HepG2 (cell line): ENCODE data around the gene PROX1. TPM values are rescaled to one million over a fixed set of nuclear protein-coding genes. Genes with fewer than 3 reads are reported as not detected.

ENCODE experiments used
- ARHGAP35 ChIP-seq: sonication (generic); formaldehyde crosslinking; IDR thresholded peaks from 2 replicates; pipeline ENCODE4 v1.9.0; 2022; ENCODE audit warnings: mild to moderate bottlenecking, inconsistent platforms, moderate library complexity, missing genetic modification reagents, borderline replicate concordance
- ARID2 ChIP-seq: sonication (generic); formaldehyde crosslinking; IDR thresholded peaks from 2 replicates; pipeline ENCODE4 v1.8.1; 2022; ENCODE audit warnings: mild to moderate bottlenecking, missing genetic modification reagents, borderline replicate concordance
- CCAR2 ChIP-seq: fragments of 200-400 bp; formaldehyde crosslinking; optimal IDR thresholded peaks from 2 replicates; pipeline ENCODE3; 2018; ENCODE audit warnings: low read depth, mild to moderate bottlenecking, low read length, moderate library complexity
- CHCHD3 ChIP-seq: sonication (generic); formaldehyde crosslinking; IDR thresholded peaks from 2 replicates; pipeline ENCODE4 v1.8.0; 2022; ENCODE audit warnings: mild to moderate bottlenecking, missing genetic modification reagents, moderate library complexity
- FOXJ3 ChIP-seq: sonication (generic); formaldehyde crosslinking; IDR thresholded peaks from 2 replicates; pipeline ENCODE4 v1.4.0; 2020; ENCODE audit warnings: missing genetic modification reagents, mild to moderate bottlenecking, borderline replicate concordance
- GPBP1L1 ChIP-seq: sonication (generic); formaldehyde crosslinking; IDR thresholded peaks from 2 replicates; pipeline ENCODE4 v1.5.0; 2020; ENCODE audit warnings: mild to moderate bottlenecking, missing genetic modification reagents
- JUNB ChIP-seq: sonication (generic); formaldehyde crosslinking; IDR thresholded peaks from 2 replicates; pipeline ENCODE4 v1.8.0; 2022; ENCODE audit warnings: missing genetic modification reagents, mild to moderate bottlenecking, borderline replicate concordance
- KDM6A ChIP-seq: IDR thresholded peaks from 2 replicates; pipeline ENCODE4 v1.6.1; 2016; ENCODE audit warnings: low read depth
- MAFG ChIP-seq: sonication (generic); formaldehyde crosslinking; IDR thresholded peaks from 2 replicates; pipeline ENCODE4 v1.5.1; 2020; ENCODE audit warnings: mild to moderate bottlenecking, missing genetic modification reagents
- MAZ ChIP-seq, 2 experiments: sonication (generic) in 1 of 2; formaldehyde crosslinking in 1 of 2; IDR thresholded peaks; 2 replicates each; pipeline versions ENCODE4 v1.5.0 to v1.6.1; 2012 to 2020; ENCODE audit warnings: low read depth in 2 of 2, mild to moderate bottlenecking in 2 of 2, borderline replicate concordance in 1 of 2, improper control_type of control experiment in 1 of 2, low read length in 1 of 2, missing genetic modification reagents in 1 of 2, moderate library complexity in 1 of 2
- MED13 ChIP-seq: sonication (generic); formaldehyde crosslinking; IDR thresholded peaks from 2 replicates; pipeline ENCODE4 v1.5.0; 2020; ENCODE audit warnings: missing genetic modification reagents
- MEIS1 ChIP-seq: sonication (generic); formaldehyde crosslinking; IDR thresholded peaks from 2 replicates; pipeline ENCODE4 v1.9.0; 2021; ENCODE audit warnings: mild to moderate bottlenecking, missing genetic modification reagents, moderate library complexity, borderline replicate concordance
- NFRKB ChIP-seq: fragments of 450-650 bp; IDR thresholded peaks from 2 replicates; pipeline ENCODE4 v1.6.1; 2017
- NONO ChIP-seq, 2 experiments: fragments of 450-650 bp in 1 of 2; sonication (generic) in 1 of 2; formaldehyde crosslinking in 1 of 2; IDR thresholded peaks in 1 of 2; conservative IDR thresholded peaks in 1 of 2; 2 replicates each; pipeline versions ENCODE4 v1.6.1 to v1.8.0; 2017 to 2022; ENCODE audit warnings: mild to moderate bottlenecking in 1 of 2, missing genetic modification reagents in 1 of 2, moderate library complexity in 1 of 2
- NR2F1 ChIP-seq, 2 experiments: fragments of 450-650 bp in 1 of 2; formaldehyde crosslinking in 1 of 2; IDR thresholded peaks; 2 replicates each; pipeline versions ENCODE4 v1.5.0 to v1.6.1; 2016 to 2020; ENCODE audit warnings: mild to moderate bottlenecking in 1 of 2, missing compliant biosample characterization in 1 of 2, missing genetic modification reagents in 1 of 2, moderate library complexity in 1 of 2
- POLR2G ChIP-seq: fragments of 200-400 bp; formaldehyde crosslinking; IDR thresholded peaks from 2 replicates; pipeline ENCODE4 v1.6.1; 2018; ENCODE audit warnings: mild to moderate bottlenecking, low read depth, low read length, moderate library complexity
- TFAP4 ChIP-seq: sonication (generic); IDR thresholded peaks from 2 replicates; pipeline ENCODE4 v1.6.1; 2016; ENCODE audit warnings: low read depth, borderline replicate concordance
- THAP11 ChIP-seq: IDR thresholded peaks from 2 replicates; pipeline ENCODE4 v1.6.1; 2016; ENCODE audit warnings: missing biosample characterization, missing genetic modification reagents
- ZBTB26 ChIP-seq: IDR thresholded peaks from 2 replicates; pipeline ENCODE4 v1.6.1; 2016; ENCODE audit warnings: missing compliant biosample characterization, missing genetic modification reagents, borderline replicate concordance
- ZBTB3 ChIP-seq: sonication (generic); formaldehyde crosslinking; IDR thresholded peaks from 2 replicates; pipeline ENCODE4 v1.4.0; 2020; ENCODE audit warnings: low read depth, mild to moderate bottlenecking, moderate library complexity, missing genetic modification reagents, borderline replicate concordance
- ZFY ChIP-seq: sonication (generic); formaldehyde crosslinking; IDR thresholded peaks from 2 replicates; pipeline ENCODE4 v1.4.0; 2020; ENCODE audit warnings: missing genetic modification reagents
- ZNF12 ChIP-seq: sonication (generic); formaldehyde crosslinking; IDR thresholded peaks from 2 replicates; pipeline ENCODE4 v1.5.0; 2020; ENCODE audit warnings: missing genetic modification reagents
- ZNF160 ChIP-seq: sonication (generic); formaldehyde crosslinking; IDR thresholded peaks from 2 replicates; pipeline ENCODE4 v1.8.0; 2022; ENCODE audit warnings: mild to moderate bottlenecking, inconsistent platforms, missing genetic modification reagents
- ZNF205 ChIP-seq: IDR thresholded peaks from 2 replicates; pipeline ENCODE4 v1.6.1; 2018; ENCODE audit warnings: missing biosample characterization, missing genetic modification reagents
- ZNF256 ChIP-seq: sonication (generic); formaldehyde crosslinking; conservative IDR thresholded peaks from 2 replicates; pipeline ENCODE4 v1.4.0; 2020; ENCODE audit warnings: missing genetic modification reagents
- ZNF816 ChIP-seq: sonication (generic); formaldehyde crosslinking; IDR thresholded peaks from 2 replicates; pipeline ENCODE4 v1.8.0; 2022; ENCODE audit warnings: missing genetic modification reagents, mild to moderate bottlenecking, borderline replicate concordance
- polyA plus RNA-seq, 8 experiments: library from polyadenylated mRNA; depleted of rRNA in 3 of 8; stranded (reverse) in 7 of 8; unstranded in 1 of 8; fragments of >200 nt; fragmentation: Illumina TruSeq in 4 of 8; extraction: Trizol in 4 of 8; gene quantifications; 2 replicates each; pipeline versions ENCODE4 v1.2.1 to v1.2.3, GENCODE V29; 2011 to 2016; ENCODE audit warnings: low read depth in 4 of 8, missing spikeins in 1 of 8, mixed read lengths in 1 of 8; ENCODE audit not compliant: insufficient read depth in 1 of 8
- total RNA-seq, 5 experiments: library from RNA; depleted of rRNA; stranded (reverse); fragments of >200 nt; fragmentation: Illumina TruSeq; extraction: Trizol; gene quantifications; 2 replicates each; pipeline ENCODE4 v1.2.3, GENCODE V29; 2016; ENCODE audit warnings: low read depth in 1 of 5

Gene PROX1
- total and polyA plus RNA-seq, 2 of the 13 experiments (the other 11 are each of a cell fraction or from before 2014, with no cell fraction given): 12.3 to 30.2 TPM

- TF ChIP-seq TFAP4 (0 out of 2 replicates have a peak, but pooled peaks have one; percentile 37), ZBTB3 (CRISPR knock-in tag) (no peak), CHCHD3 (CRISPR knock-in tag) (no peak), ZNF205 (CRISPR knock-in tag) (peak; percentile 89), NFRKB (no peak), THAP11 (CRISPR knock-in tag) (peak; percentile 70; the same call in 1 of the 2 replicates), MAFG (CRISPR knock-in tag) (no peak), GPBP1L1 (CRISPR knock-in tag) (no peak), ZNF816 (CRISPR knock-in tag) (0 out of 2 replicates have a peak, but pooled peaks have one; percentile 36), CCAR2 (no peak), ZNF256 (CRISPR knock-in tag) (no peak; the same call in 1 of the 2 replicates), ZFY (CRISPR knock-in tag) (peak; percentile 41), ZBTB26 (CRISPR knock-in tag) (peak; percentile 98), ZNF160 (CRISPR knock-in tag) (peak; percentile 73), NONO (IDR thresholded peaks at IDR 0.05) (no peak), NONO (CRISPR knock-in tag; conservative IDR thresholded peaks at IDR 0.05) (peak; percentile 88), ARID2 (CRISPR knock-in tag) (no peak), FOXJ3 (CRISPR knock-in tag) (peak; percentile 96), KDM6A (CRISPR knock-in tag) (peak; percentile 91), ZNF12 (CRISPR knock-in tag) (peak; percentile 73), MEIS1 (CRISPR knock-in tag) (no peak; the same call in none of the 2 replicates), JUNB (0 out of 2 replicates have a peak, but pooled peaks have one; percentile 49), NR2F1 (CRISPR knock-in tag; IDR thresholded peaks at IDR 0.05) (peak; percentile 97 to 99), MED13 (CRISPR knock-in tag) (peak; percentile 99), ARHGAP35 (0 out of 2 replicates have a peak, but pooled peaks have one; percentile 49), POLR2G (peak; percentile 41; the same call in 1 of the 2 replicates), MAZ (IDR thresholded peaks at IDR 0.05; ENCODE audit: borderline replicate concordance, low read depth, low read length) (peak; percentile 29; the same call in 1 of the 2 replicates), MAZ (CRISPR knock-in tag; IDR thresholded peaks at IDR 0.05; ENCODE audit: low read depth) (peak; percentile 47; the same call in 1 of the 2 replicates)
Observed at GRCh38 chr1:214050513-214051401, 63.0 kb downstream of the PROX1 start (continued).
